H1 (cell line): ENCODE data around the gene KIN. TPM values are rescaled to one million over a fixed set of nuclear protein-coding genes. Genes with fewer than 3 reads are reported as not detected.

ENCODE experiments used
- CBX5 ChIP-seq: fragments of 300-800, 300-1000 bp; sonication (generic); IDR thresholded peaks from 2 replicates; pipeline ENCODE4 v1.7.1; 2016; ENCODE audit warnings: antibody characterized with exemption, low read length, low read depth
- E2F6 ChIP-seq: IDR thresholded peaks from 2 replicates; pipeline ENCODE4 v1.6.1; 2012; ENCODE audit warnings: inconsistent platforms
- TEAD4 ChIP-seq: IDR thresholded peaks from 2 replicates; pipeline ENCODE4 v1.6.1; 2012; ENCODE audit warnings: low read depth, low read length, inconsistent platforms, mixed read lengths
- ZNF274 ChIP-seq: IDR thresholded peaks from 2 replicates; pipeline ENCODE4 v1.7.0; 2012; ENCODE audit warnings: low read length, borderline replicate concordance; ENCODE audit errors: extremely low read depth
- polyA plus RNA-seq, 7 experiments: library from polyadenylated mRNA; depleted of rRNA in 3 of 7; stranded (reverse) in 5 of 7; unstranded in 2 of 7; fragments of >200 nt in 5 of 7; fragments of 200-250 nt in 2 of 7; gene quantifications; 1 replicate in 5 of 7; 2 replicates in 1 of 7; 4 replicates in 1 of 7; pipeline versions ENCODE4 v1.2.1 to v1.2.3, GENCODE V29; 2011 to 2013; ENCODE audit warnings: missing spikeins in 2 of 7, mixed read lengths in 2 of 7
- total RNA-seq: library from RNA; stranded (reverse); fragmentation: NEBNext Ultra II Directional; extraction: Animal tissue kit (Norgen Biotek cat#: 25700); gene quantifications from 2 replicates; pipeline ENCODE4 v1.2.1, GENCODE V29; 2021

Gene KIN
- total and polyA plus RNA-seq, 2 of the 8 experiments (the other 6 are each of a cell fraction or from before 2014, with no cell fraction given): 3.7 to 16.5 TPM

GRCh38 chr10:7701158-7701742 is 86.5 kb downstream of the KIN start (continued):
- TF ChIP-seq E2F6 (no peak), TEAD4 (no peak), CBX5 (no peak), ZNF274 (no peak)

Other genes with a start within 250 kb of the KIN start
- 7.6 and 9.8 TPM in 2 replicates for gene ITIH5, start 121.0 kb downstream of the KIN start, total RNA-seq
- gene ITIH5, start 121.0 kb downstream of the KIN start, polyA plus RNA-seq (2011; rRNA removed): 5.8 and 6.5 TPM in 2 replicates
- gene ITIH2, start 84.7 kb downstream of the KIN start, total RNA-seq: not detected in 2 replicates
- not detected in 2 replicates for gene ITIH2, start 84.7 kb downstream of the KIN start, polyA plus RNA-seq (2011; rRNA removed)
- gene ATP5F1C, start 184 bp upstream of the KIN start, total RNA-seq: 265 and 272 TPM in 2 replicates
- 105 and 221 TPM in 2 replicates for gene ATP5F1C, start 184 bp upstream of the KIN start, polyA plus RNA-seq (2011; rRNA removed)
- 10.7 and 11.2 TPM in 2 replicates for gene TAF3, start 30.5 kb upstream of the KIN start, total RNA-seq
- 1.5 and 1.7 TPM in 2 replicates for gene TAF3, start 30.5 kb upstream of the KIN start, polyA plus RNA-seq (2011; rRNA removed)